ENCODE data around the gene ABCC5.

ABCC5 gene

GRCh38 chr3:183968666-183969245, 48.9 kb downstream of the ABCC5 start:
- no peak for FAIRE-seq

- no peak for FAIRE-seq
Observed at GRCh38 chr3:183967693-183968092, 50.0 kb downstream of the ABCC5 start.

- FAIRE-seq = no peak
Observed at GRCh38 chr3:183966361-183966791, 51.3 kb downstream of the ABCC5 start.

GRCh38 chr3:183962807-183963206, 54.9 kb downstream of the ABCC5 start:
- FAIRE-seq = no peak

- FAIRE-seq = no peak
Observed at GRCh38 chr3:183959214-183959613, 58.5 kb downstream of the ABCC5 start.

GRCh38 chr3:183958775-183959174, 58.9 kb downstream of the ABCC5 start:
- FAIRE-seq = no peak

GRCh38 chr3:183958226-183958625, 59.5 kb downstream of the ABCC5 start:
- no peak for FAIRE-seq

- FAIRE-seq = no peak
Observed at GRCh38 chr3:183954875-183955274, 62.8 kb downstream of the ABCC5 start.

- FAIRE-seq = no peak
Observed at GRCh38 chr3:183953471-183954070, 64.1 kb downstream of the ABCC5 start.

GRCh38 chr3:183951459-183951858, 66.2 kb downstream of the ABCC5 start:
- FAIRE-seq = no peak

- no peak for FAIRE-seq
Observed at GRCh38 chr3:183949690-183950089, 68.0 kb downstream of the ABCC5 start.

GRCh38 chr3:183946037-183946436, 71.6 kb downstream of the ABCC5 start:
- no peak for FAIRE-seq

- no peak for FAIRE-seq
Observed at GRCh38 chr3:183944775-183945174, 72.9 kb downstream of the ABCC5 start.

- FAIRE-seq = no peak
Observed at GRCh38 chr3:183943739-183944138, 73.9 kb downstream of the ABCC5 start.

- FAIRE-seq = no peak
Observed at GRCh38 chr3:183941216-183941615, 76.5 kb downstream of the ABCC5 start.

- FAIRE-seq = no peak
Observed at GRCh38 chr3:183937601-183938286, 79.9 kb downstream of the ABCC5 start.

GRCh38 chr3:183933160-183933559, 84.5 kb downstream of the ABCC5 start:
- FAIRE-seq = no peak

- FAIRE-seq = no peak
Observed at GRCh38 chr3:183931881-183932280, 85.8 kb downstream of the ABCC5 start.

GRCh38 chr3:183930086-183930485, 87.6 kb downstream of the ABCC5 start:
- FAIRE-seq = no peak

GRCh38 chr3:183927059-183927458, 90.6 kb downstream of the ABCC5 start:
- no peak for FAIRE-seq

- no peak for FAIRE-seq
Observed at GRCh38 chr3:183924956-183925355, 92.7 kb downstream of the ABCC5 start.

GRCh38 chr3:183924543-183924942, 93.1 kb downstream of the ABCC5 start:
- FAIRE-seq = no peak

- no peak for FAIRE-seq
Observed at GRCh38 chr3:183922421-183922820, 95.3 kb downstream of the ABCC5 start.

GRCh38 chr3:183921096-183921495, 96.6 kb downstream of the ABCC5 start:
- no peak for FAIRE-seq
